Natural killer cell (primary cell): Measurements from ENCODE around the gene RP9. TPM values are rescaled to one million over a fixed set of nuclear protein-coding genes. Genes with fewer than 3 reads are reported as not detected.

Source experiments
- ATAC-seq, 3 donors: fragments of 150-1000 bp in 2 of 3; fragments of 200-7000 bp in 1 of 3; cut with Tn5 transposase; 1 replicate in 1 of 3; 2 replicates in 2 of 3; pipeline ENCODE4 v1.10.0; 2021; ENCODE audit warnings: mild to moderate bottlenecking in 2 of 3, moderate library complexity in 2 of 3
- DNase-seq, 2 donors: peaks; one replicate each; pipeline versions ENCODE4 v3.0.0 to v3.0.0-alpha.2; 2013 to 2021; ENCODE audit warnings: mixed read lengths in 1 of 2
- H3K27ac ChIP-seq: one replicate; pipeline ENCODE4 v1.5.1; 2013; ENCODE audit warnings: mild to moderate bottlenecking, low read length
- H3K27me3 ChIP-seq: one replicate; pipeline ENCODE4 v1.6.1; 2013; ENCODE audit warnings: low read length; ENCODE audit not compliant: control insufficient read depth, insufficient read depth
- H3K36me3 ChIP-seq: one replicate; pipeline ENCODE4 v1.6.1; 2013; ENCODE audit warnings: low read length; ENCODE audit not compliant: control insufficient read depth, insufficient read depth
- H3K4me1 ChIP-seq: one replicate; pipeline ENCODE4 v1.6.1; 2013; ENCODE audit warnings: low read length; ENCODE audit not compliant: control insufficient read depth, insufficient read depth
- H3K4me3 ChIP-seq: one replicate; pipeline ENCODE4 v1.5.1; 2013; ENCODE audit warnings: low read length
- H3K9me3 ChIP-seq: one replicate; pipeline ENCODE4 v1.6.1; 2013; ENCODE audit warnings: low read length; ENCODE audit not compliant: control insufficient read depth, insufficient read depth
- H3K27ac Mint-ChIP-seq, 2 donors: one replicate each; pipeline ENCODE4 v1.8.0; 2022; ENCODE audit warnings: mild to moderate bottlenecking in 2 of 2, mixed read lengths in 2 of 2, moderate library complexity in 1 of 2
- H3K27me3 Mint-ChIP-seq, 2 donors: one replicate each; pipeline ENCODE4 v1.8.0; 2022; ENCODE audit warnings: low read depth in 2 of 2, mixed read lengths in 2 of 2
- H3K36me3 Mint-ChIP-seq: one replicate; pipeline ENCODE4 v1.8.0; 2022; ENCODE audit warnings: mixed read lengths
- H3K4me1 Mint-ChIP-seq, 2 donors: one replicate each; pipeline ENCODE4 v1.8.0; 2022; ENCODE audit warnings: mixed read lengths in 2 of 2
- H3K4me3 Mint-ChIP-seq: one replicate; pipeline ENCODE4 v1.8.0; 2022; ENCODE audit warnings: mild to moderate bottlenecking, moderate library complexity, mixed read lengths
- H3K9me3 Mint-ChIP-seq, 2 donors: one replicate each; pipeline ENCODE4 v1.8.0; 2022; ENCODE audit warnings: mixed read lengths in 2 of 2
- CTCF ChIP-seq: fragments of 200-600 bp; IDR thresholded peaks from one replicate; pipeline ENCODE4 v1.8.0; 2022; ENCODE audit warnings: antibody characterized with exemption
- WGBS: methylation state at CpG from one replicate; pipeline ENCODE4 v1.1.7; 2013; ENCODE audit warnings: missing lambda C conversion rate; ENCODE audit not compliant: insufficient coverage; 5-methylcytosine and 5-hydroxymethylcytosine counted together
- intact Hi-C: fragments of 100-400 bp; cut with micrococcal nuclease; formaldehyde crosslinking; loops from one replicate; pipeline ENCODE4 v1.14.2; 2022
- total RNA-seq, 4 donors: library from RNA; stranded (reverse); fragments of 120-200 nt in 1 of 4; gene quantifications; one replicate each; pipeline versions ENCODE4 v1.2.3 to v1.2.4, GENCODE V29; 2013 to 2022

Gene RP9
- total RNA-seq, 3 donors from 2014 or later (not counting 1 experiment from before 2014, with no cell fraction given) = 19.1 to 27.6 (median 21.9) TPM

GRCh38 chr7:33093266-33093665 is 15.9 kb downstream of the RP9 start:
- peak overlapping the region in 1 of 2 donors; percentile 32 for H3K27ac Mint-ChIP-seq
- H3K4me1 Mint-ChIP-seq = no peaks in the 10 kb centered on the region
- H3K9me3 ChIP-seq = no peaks in the 10 kb centered on the region
- no peaks in the 10 kb centered on the region for H3K4me1 ChIP-seq
- no peak overlapping the region for H3K4me3 Mint-ChIP-seq
- TF ChIP-seq CTCF = no peak
- H3K4me3 ChIP-seq = no peak overlapping the region
- H3K36me3 Mint-ChIP-seq = peaks cover 26% of the 10 kb centered on the region
- peaks cover 37% of the 10 kb centered on the region for H3K36me3 ChIP-seq
- no peaks in the 10 kb centered on the region for H3K9me3 Mint-ChIP-seq
- H3K27me3 Mint-ChIP-seq = no peaks in the 10 kb centered on the region
- ATAC-seq (no peak), DNase-seq (no peak)
- WGBS = 96% methylated on average over 4 of the region's 4 CpGs
- intact Hi-C loops = no loop called here
- H3K27ac ChIP-seq = no peak overlapping the region
- H3K27me3 ChIP-seq = no peaks in the 10 kb centered on the region

GRCh38 chr7:33091641-33092191 is 17.5 kb downstream of the RP9 start:
- H3K36me3 Mint-ChIP-seq = peaks cover 20% of the 10 kb centered on the region
- Histone ChIP-seq H3K4me1 (no peaks in the 10 kb centered on the region), H3K27me3 (no peaks in the 10 kb centered on the region), H3K27ac (no peak overlapping the region), H3K4me3 (no peak overlapping the region), H3K36me3 (peaks cover 28% of the 10 kb centered on the region), H3K9me3 (no peaks in the 10 kb centered on the region)
- DNase-seq (no peak), ATAC-seq (no peak)
- 86% methylated on average over 5 of the region's 5 CpGs for WGBS
- intact Hi-C loops = no loop called here
- H3K4me1 Mint-ChIP-seq = no peaks in the 10 kb centered on the region
- H3K27ac Mint-ChIP-seq = no peak overlapping the region
- H3K4me3 Mint-ChIP-seq = no peak overlapping the region
- TF ChIP-seq CTCF = no peak
- H3K9me3 Mint-ChIP-seq = no peaks in the 10 kb centered on the region
- H3K27me3 Mint-ChIP-seq = no peaks in the 10 kb centered on the region

GRCh38 chr7:33091111-33091531 is 18.1 kb downstream of the RP9 start:
- Mint-ChIP-seq H3K36me3 (peaks cover 18% of the 10 kb centered on the region), H3K27me3 (no peaks in the 10 kb centered on the region), H3K4me3 (no peak overlapping the region), H3K4me1 (no peaks in the 10 kb centered on the region), H3K9me3 (no peaks in the 10 kb centered on the region), H3K27ac (no peak overlapping the region)
- no peak for ATAC-seq
- intact Hi-C loops = no loop called here
- Histone ChIP-seq H3K27ac (no peak overlapping the region), H3K27me3 (peaks cover under 1% of the 10 kb centered on the region), H3K4me1 (no peaks in the 10 kb centered on the region), H3K36me3 (peaks cover 22% of the 10 kb centered on the region), H3K9me3 (peaks cover under 1% of the 10 kb centered on the region), H3K4me3 (no peak overlapping the region)
- no peak for DNase-seq
- 85% methylated on average over 4 of the region's 4 CpGs for WGBS
- TF ChIP-seq CTCF = no peak

- H3K4me3 Mint-ChIP-seq = no peak overlapping the region
- intact Hi-C loops = no loop called here
- no peaks in the 10 kb centered on the region for H3K27me3 Mint-ChIP-seq
- Histone ChIP-seq H3K36me3 (peaks cover 9% of the 10 kb centered on the region), H3K9me3 (peaks cover 2% of the 10 kb centered on the region), H3K4me1 (no peaks in the 10 kb centered on the region), H3K4me3 (no peak overlapping the region), H3K27me3 (peaks cover 2% of the 10 kb centered on the region), H3K27ac (no peak overlapping the region)
- H3K27ac Mint-ChIP-seq = no peak overlapping the region
- no peaks in the 10 kb centered on the region for H3K4me1 Mint-ChIP-seq
- no peak for DNase-seq
- ATAC-seq = no peak
- H3K9me3 Mint-ChIP-seq = no peaks in the 10 kb centered on the region
- WGBS = 79% methylated on average over 5 of the region's 7 CpGs
- no peak for TF ChIP-seq CTCF
- peaks cover 7% of the 10 kb centered on the region for H3K36me3 Mint-ChIP-seq
These were observed 20.1 kb downstream of the RP9 start for GRCh38 chr7:33089142-33089541.
